AG20443 (cell line): ENCODE measurements around the gene INIP.
"Not testable (repeated sequence)": the region's sequence is repeated elsewhere in the genome, so short reads cannot be mapped to it uniquely, and the experiment has no call there.

Experiments
- DNase-seq: peaks from one replicate; pipeline ENCODE4 v3.0.0; 2012; ENCODE audit warnings: low spot score, mixed read lengths

INIP gene

DNA sequence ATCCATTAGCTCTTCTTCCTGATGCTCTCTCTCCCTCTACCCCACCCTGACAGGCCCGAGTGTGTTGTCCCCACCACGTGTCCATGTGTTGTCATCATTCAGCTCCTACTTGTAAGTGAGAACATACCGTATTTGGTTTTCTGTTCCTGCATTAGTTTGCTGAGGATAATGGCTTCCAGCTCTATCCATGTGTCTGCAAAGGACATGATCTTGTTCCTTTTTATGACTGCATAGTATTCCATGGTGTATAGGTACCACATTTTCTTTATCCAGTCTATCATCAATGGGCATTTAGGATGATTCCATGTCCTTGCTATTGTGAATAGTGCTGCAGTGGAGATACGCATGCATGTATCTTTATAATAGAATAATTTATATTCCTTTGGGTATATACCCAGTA lies 44.7 kb downstream of the INIP start:
- DNase-seq: not testable (repeated sequence)

DNA sequence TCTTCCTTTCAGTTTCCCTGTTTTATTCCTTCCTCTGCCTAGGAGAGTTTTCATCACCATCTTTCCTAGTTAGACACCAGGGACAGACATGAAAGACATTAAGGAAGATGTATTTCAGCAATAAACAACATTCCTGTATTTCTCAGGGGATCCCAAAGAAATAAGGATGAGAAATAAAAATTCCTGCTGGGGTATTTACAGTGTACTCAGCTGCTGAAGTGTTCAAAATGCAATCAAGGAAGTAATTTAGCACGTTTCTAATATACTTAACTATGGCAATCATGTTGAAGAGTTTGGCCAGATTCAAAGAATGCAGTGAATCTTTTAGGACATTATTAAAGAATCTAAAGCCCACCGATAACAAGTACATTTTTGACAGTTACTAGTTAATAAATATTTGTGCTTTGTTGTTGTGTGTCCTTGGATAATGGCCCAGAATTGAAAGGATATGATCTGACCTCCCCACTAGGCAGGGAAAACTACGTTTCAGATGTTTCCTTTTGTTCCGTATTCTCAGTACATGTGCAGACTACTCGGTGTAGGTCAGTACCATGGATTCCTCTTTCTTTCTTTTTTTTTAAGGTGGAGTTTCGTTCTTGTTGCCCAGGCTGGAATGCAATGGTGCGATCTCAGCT lies 46.8 kb downstream of the INIP start:
- no peak for DNase-seq

DNA sequence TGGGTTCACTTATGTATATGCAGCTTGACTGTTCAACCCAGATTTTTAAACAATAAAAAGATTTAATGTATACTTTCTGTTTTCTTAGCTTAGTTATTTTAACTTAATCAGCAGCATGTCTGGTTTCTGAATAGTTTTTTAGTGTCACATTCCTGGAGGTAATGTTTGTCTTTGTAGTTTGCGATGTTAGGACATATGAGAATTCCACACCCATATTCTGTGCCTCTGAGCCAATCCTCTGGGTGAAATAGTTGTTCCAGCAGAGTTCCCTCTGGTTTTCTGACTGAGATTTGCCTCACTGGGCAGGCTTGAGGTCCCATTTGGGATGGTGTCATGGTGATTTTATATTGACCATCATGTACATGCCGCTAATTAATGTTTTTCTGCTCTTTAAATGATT lies 48.6 kb downstream of the INIP start:
- no peak for DNase-seq

DNA sequence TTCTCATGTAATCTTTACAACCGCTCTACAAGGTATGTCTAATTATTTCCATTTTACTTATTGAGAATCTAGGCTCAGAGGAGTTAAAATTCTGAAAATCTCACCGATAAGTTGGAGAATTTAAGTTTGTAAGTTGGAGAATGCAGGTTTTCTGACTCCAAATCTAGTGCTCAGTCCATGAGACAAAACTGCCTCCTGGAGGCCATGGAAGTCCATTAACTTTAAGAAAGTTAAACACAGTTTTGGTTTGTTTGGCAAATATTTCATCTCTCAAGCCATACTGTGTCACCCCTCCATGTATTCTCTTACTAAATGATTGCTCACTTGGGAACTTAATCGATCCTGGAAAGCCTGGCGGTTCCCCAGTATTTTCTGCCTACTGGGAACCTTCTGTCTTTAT lies 52.6 kb downstream of the INIP start:
- peak; percentile 32 for DNase-seq

DNA sequence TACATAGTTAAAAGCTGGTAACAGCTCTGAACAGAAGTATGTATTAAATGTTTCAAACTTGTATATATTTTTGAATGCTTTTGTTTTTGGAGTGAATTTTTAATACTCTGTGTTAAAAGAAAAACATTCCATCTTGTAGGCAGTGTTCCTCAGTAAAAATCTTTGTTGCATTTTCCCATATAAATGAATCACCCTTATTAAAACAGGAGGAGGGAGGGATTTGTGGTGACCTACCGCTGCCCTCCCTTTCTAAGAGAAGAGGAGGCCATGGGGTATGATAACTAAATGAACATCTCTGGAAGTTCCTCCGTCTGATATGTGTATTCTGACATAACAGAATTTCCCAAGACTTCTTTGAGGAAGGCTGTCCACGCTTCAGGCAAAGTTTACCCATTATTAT lies 53.4 kb downstream of the INIP start:
- DNase-seq: peak; percentile 29

DNA sequence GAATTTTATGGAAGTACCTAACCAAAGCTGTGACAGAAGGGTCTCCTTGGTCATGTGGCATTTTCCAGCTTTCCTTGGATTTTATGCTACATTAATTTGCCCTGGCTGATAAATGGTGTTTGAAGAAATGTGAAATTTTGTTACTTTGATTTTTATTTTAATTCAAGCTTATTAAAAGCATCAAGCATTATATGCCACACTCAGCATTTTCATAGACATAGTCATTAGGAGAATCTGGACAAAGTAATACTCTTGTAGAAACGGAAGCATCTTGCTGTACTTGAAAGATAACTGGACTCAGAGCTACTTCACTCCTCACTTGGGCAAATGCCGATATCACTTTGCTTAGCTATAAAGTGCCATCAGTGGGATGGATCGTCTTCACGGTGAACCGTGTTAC lies 54.2 kb downstream of the INIP start:
- DNase-seq: no peak

- no peak for DNase-seq
Observed at GRCh38 chr9:112659906-112660305, 58.0 kb downstream of the INIP start.

DNA sequence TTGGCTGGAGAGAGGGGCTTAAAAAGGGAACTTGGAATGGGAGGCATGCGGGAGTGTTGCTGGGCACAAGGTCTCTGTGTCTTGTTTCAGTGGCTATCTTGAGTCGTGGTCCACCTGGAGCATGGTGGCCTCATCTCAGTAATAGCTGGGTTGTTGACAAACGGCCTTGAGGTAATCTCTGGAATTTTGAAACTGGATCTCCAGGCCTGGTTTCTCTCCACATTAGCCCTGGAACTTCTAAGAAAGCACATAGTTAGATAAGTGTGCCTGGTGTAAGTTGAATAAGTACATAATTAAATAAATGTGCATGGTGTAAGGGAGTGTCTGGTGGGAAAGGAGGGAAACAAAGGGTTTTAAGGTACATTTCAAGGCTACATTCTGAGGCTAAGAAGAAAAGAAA lies 62.2 kb downstream of the INIP start:
- DNase-seq: no peak

GRCh38 chr9:112654282-112654681 lies 63.6 kb downstream of the INIP start:
- no peak for DNase-seq

DNA sequence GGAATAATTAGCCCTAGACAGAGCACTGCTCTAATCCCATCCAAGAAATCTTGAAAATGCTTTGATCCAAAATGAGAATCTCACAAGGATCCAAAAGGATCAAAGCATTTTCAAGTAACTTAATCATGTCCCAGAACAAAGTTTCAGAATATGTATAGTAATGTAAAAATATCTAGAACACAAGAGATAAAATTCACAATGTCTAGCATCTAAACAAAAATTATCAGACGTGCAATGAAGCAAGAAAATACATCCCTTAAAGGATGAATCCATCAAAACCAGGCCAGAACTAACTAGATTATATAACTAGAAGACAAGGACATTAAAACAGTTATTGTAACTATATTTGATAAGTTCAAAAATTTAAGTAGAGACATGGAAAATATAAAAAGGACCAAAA lies 69.3 kb downstream of the INIP start:
- DNase-seq: no peak

DNA sequence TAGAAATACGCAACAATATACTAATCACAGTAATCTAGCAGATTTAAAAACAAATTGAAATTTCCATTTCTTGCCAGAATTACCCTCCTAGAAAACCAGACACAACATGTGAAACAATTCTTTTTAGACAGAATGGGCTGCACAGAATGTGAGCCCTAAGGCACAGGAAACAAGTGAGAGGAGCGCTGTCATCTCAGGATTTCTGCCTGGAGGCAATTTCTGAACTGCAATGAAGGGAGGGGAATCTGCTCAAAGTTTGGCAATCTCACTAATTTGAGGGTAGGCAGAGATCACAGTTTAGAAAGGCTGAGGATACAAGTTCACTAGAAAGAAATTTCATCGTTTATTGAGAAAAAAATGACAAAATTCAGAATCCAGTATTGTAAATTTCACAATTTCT lies 70.3 kb downstream of the INIP start:
- DNase-seq: no peak

DNA sequence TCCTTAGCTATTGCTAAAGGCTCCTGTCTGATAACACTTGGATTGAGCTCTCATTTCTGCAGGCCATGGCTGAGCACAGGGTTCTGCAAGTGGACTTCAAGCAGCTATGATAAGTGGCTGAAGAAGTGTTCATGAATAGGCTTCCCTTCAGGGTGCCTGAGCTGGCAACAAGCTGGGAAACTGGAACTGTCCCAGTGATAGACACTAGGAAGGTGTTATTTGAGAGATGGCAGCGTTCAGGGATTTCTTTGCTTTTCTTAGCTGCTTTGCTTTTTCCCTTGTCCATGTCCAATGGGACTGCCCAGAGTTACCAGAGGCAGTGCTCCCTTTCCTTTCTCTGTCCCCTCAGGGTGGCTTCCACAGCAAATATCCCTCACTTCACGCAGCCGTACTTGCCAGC lies 75.8 kb downstream of the INIP start:
- DNase-seq: no peak

GRCh38 chr9:112640311-112640710 lies 77.6 kb downstream of the INIP start:
- DNase-seq: no peak
